Measurements from ENCODE around the gene GRAMD4.
"Not testable (repeated sequence)": the region's sequence is repeated elsewhere in the genome, so short reads cannot be mapped to it uniquely, and the experiment has no call there.

The GRAMD4 gene

DNA sequence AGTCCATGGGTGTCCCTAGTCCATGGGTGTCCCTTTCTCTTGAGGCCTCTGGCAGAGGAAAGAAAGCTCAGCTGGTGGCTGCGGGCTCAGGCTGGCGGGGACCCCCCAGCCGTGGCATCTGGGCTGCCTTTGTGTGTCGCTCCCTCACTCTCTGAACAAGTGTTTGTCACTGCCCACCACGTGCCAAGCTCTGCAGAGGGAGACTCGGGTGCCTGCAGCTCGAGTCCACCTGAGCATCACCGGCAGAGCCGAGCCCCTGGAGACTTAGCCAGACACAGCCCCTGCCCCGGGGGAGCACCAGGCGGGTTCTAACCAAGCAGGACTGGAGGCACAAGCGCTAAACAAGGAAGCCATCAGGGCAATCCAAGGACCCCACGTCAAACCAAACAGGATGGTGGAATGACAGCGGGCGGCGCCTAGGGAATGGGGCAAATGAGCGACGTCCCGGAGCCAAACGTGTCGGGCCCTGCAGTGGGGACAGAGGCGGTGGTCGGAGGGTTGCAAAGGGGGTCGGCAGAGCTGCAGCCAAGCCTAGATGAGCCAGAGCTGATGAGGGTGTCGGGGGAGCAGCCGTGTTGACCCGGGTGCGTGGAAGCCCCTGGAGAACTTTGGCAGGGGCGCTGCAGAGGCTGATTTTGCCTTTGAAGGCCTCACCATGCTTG, 2.1 kb upstream of the GRAMD4 start:
- TF ChIP-seq, protein P1, sequence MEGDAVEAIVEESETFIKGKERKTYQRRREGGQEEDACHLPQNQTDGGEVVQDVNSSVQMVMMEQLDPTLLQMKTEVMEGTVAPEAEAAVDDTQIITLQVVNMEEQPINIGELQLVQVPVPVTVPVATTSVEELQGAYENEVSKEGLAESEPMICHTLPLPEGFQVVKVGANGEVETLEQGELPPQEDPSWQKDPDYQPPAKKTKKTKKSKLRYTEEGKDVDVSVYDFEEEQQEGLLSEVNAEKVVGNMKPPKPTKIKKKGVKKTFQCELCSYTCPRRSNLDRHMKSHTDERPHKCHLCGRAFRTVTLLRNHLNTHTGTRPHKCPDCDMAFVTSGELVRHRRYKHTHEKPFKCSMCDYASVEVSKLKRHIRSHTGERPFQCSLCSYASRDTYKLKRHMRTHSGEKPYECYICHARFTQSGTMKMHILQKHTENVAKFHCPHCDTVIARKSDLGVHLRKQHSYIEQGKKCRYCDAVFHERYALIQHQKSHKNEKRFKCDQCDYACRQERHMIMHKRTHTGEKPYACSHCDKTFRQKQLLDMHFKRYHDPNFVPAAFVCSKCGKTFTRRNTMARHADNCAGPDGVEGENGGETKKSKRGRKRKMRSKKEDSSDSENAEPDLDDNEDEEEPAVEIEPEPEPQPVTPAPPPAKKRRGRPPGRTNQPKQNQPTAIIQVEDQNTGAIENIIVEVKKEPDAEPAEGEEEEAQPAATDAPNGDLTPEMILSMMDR (IDR thresholded peaks at IDR 0.05; ENCODE audit: insufficient read depth, missing control alignments): no peak
- FAIRE-seq: no peak
- no peak for DNase-seq (ENCODE audit: insufficient read length, low spot score)

- DNase-seq (ENCODE audit: insufficient read length, low spot score) (no peak), FAIRE-seq (no peak)
- TF ChIP-seq, protein P1 (IDR thresholded peaks at IDR 0.05; ENCODE audit: insufficient read depth, missing control alignments): no peak
Observed at GRCh38 chr22:46618667-46619066, 1.5 kb upstream of the GRAMD4 start.

DNA sequence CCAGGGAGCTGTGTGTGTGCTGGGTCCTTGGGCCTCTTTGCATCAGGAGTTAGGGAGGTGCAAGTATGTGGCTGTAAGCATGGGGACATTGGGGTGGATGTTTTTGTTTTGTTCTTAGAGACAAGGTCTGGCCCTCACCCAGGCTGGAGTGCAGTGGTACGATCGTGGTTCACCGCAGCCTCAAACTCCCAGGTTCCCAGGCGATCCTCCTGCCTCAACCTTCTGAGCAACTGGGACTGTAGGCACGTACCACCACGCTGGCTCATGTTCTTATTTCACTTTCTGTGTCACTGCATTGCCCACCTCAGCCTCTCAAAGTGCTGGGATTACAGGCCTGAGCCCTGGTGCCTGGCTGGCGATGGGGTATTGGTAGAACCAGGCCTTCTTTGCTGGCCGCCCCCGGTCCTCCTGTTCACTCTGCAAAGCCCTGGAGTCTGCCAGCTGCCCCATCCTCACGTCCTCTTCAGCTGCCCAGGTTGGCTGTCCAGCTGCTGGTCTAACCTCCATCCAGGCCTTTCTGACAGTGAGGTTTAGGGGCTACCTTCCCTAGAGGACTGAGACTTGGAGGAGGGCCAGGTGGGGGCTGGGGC, 851 bp upstream of the GRAMD4 start:
- FAIRE-seq: no peak
- TF ChIP-seq, protein P1 (IDR thresholded peaks at IDR 0.05; ENCODE audit: insufficient read depth, missing control alignments): no peak
- DNase-seq (ENCODE audit: insufficient read length, low spot score): peak; percentile 44

GRCh38 chr22:46620588-46621242, 529 bp downstream of the GRAMD4 start:
- TF ChIP-seq, protein P1 (IDR thresholded peaks at IDR 0.05; ENCODE audit: insufficient read depth, missing control alignments): no peak
- FAIRE-seq: no peak
- DNase-seq (ENCODE audit: insufficient read length, low spot score): no peak

GRCh38 chr22:46621243-46621930, 1.2 kb downstream of the GRAMD4 start:
- FAIRE-seq: not testable (repeated sequence)

GRCh38 chr22:46622081-46622521, 1.9 kb downstream of the GRAMD4 start:
- TF ChIP-seq, protein P1 (IDR thresholded peaks at IDR 0.05; ENCODE audit: insufficient read depth, missing control alignments): no peak
- FAIRE-seq (no peak), DNase-seq (ENCODE audit: insufficient read length, low spot score) (no peak)

More at GRCh38 chr22:46621243-46621930, 1.2 kb downstream of the GRAMD4 start:
- DNase-seq (ENCODE audit: insufficient read length, low spot score): not testable (repeated sequence)

GRCh38 chr22:46625113-46625842, 5.1 kb downstream of the GRAMD4 start:
- FAIRE-seq: no peak
- no peak for DNase-seq (ENCODE audit: insufficient read length, low spot score)
- TF ChIP-seq, protein P1 (IDR thresholded peaks at IDR 0.05; ENCODE audit: insufficient read depth, missing control alignments): no peak
